Measurements from ENCODE around the gene PUM1. TPM values are rescaled to one million over a fixed set of nuclear protein-coding genes. Genes with fewer than 3 reads are reported as not detected.
"Not testable (repeated sequence)": the region's sequence is repeated elsewhere in the genome, so short reads cannot be mapped to it uniquely, and the experiment has no call there.

PUM1 gene
- polyA plus RNA-seq, 3 donors: 14.3 to 31.0 (median 20.8) TPM

DNA sequence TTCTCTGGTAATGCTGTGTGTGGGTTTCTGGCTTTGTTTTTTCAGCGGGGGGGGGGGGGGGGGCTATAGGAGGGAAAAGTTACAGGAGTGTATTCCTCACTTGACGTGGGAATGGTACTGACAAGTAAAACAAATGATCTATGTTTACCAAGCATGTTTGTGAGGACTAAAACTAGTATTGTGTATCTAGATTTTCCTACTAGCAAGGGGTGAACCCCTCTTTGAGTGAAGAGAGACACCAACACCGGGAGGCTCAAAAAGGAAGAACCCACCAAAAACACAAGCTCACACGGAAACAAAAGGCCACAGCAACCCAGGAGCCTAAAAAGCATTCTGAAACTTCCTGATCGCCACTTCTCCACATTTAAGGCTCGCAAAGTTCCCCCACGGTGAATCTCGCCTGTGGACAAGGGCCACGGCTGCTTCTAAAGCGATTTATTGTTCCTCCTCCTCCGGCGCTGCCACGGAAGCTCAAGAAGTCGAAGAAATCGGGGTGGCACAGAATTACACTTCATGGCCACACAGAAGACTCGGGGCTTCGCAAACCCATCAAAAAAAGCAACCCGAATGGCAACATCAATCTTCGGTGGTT is 703 bp downstream of the PUM1 start:
- WGBS, 3 donors: 0% methylated on average over 19 of the region's 19 CpGs
- peak overlapping the region; percentile 66 for H3K27ac ChIP-seq (ENCODE audit: low read depth, low read length)

DNA sequence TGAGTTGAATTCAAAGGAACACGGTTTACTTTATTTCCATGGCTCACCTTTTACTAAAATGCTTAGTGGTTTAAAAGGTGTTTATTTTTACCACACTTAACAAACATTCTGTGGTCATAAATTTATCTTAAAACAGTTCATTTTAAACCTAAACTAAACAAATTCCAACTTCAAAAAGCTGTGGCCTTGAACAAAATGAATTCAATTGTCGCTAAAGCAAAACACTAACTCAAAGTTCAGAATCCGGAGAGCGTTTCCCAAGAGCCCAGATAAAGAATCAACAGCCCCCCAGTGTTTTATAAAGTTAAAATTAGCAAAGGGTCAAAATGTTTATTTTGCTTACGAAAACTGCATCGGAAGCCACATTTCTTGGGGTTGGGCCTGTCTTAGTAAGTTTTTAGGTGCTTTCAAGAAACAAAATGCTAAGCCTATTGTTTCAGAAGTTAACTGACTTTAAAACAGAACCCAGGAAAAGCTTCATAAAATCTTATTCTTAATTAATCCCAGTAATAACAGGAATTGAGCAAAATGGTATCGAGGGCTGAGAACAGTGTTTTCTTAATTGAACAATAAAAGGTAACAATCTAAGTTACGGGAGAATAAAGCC is 1.3 kb downstream of the PUM1 start:
- WGBS, 3 donors: 0 to 1% (median 1%) methylated on average over 8 of the region's 8 CpGs
- H3K27ac ChIP-seq (ENCODE audit: low read depth, low read length): no peak overlapping the region

DNA sequence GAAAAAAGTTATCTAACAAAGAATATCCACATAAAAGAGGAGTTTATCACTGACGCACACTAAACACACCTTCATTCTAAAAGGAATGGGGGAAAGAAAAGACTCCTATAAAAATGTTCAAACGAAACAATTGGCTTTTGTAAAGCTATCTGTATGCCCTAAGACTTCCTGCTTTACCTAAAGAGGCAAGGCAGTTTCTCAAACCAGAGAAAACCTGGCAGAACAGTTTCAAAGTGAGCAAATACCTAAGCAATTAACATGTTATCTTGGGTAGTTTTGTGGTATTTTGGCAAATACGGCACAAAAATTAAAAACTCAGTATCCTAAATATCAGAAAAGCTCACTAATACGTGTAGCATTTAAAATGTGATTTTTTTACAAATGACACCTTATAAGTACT is 1.9 kb downstream of the PUM1 start:
- WGBS, 3 donors: 5 to 11% (median 9%) methylated on average over 4 of the region's 4 CpGs
- H3K27ac ChIP-seq (ENCODE audit: low read depth, low read length): no peak overlapping the region

- H3K27ac ChIP-seq (ENCODE audit: low read depth, low read length): no peak overlapping the region
- WGBS, 3 donors: 51 to 74% (median 57%) methylated on average over 4 of the region's 4 CpGs
Measured at GRCh38 chr1:31062867-31063380, 2.6 kb downstream of the PUM1 start.

- H3K27ac ChIP-seq (ENCODE audit: low read depth, low read length): not testable (repeated sequence)
- 40 to 76% (median 73%) methylated on average over 14 of the region's 14 CpGs for WGBS, 3 donors
Measured at GRCh38 chr1:31062162-31062866, 3.2 kb downstream of the PUM1 start.

DNA sequence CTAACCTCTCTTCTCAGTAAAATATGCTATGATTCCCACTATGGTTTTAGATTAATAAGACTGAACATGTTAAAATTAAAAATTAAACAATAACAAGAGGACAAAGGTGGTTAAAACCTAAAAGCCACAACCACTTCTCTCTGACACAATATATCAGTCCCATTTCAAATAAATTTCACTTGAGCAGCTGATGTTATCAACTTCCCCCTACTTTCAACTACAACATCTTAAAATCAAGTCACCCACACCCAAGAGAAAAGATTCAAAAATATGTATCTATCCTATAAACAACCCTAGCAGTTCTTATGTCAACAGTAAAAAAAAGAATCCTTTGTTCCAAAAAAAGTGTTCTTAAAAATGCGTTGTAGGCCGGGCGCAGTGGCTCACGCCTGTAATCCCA is 7.5 kb downstream of the PUM1 start:
- no peak overlapping the region for H3K27ac ChIP-seq (ENCODE audit: low read depth, low read length)
- WGBS, 3 donors: 91 to 98% (median 92%) methylated on average over 4 of the region's 4 CpGs

GRCh38 chr1:31055953-31056352 is 9.6 kb downstream of the PUM1 start:
- 96 to 100% (median 97%) methylated on average over 1 of the region's 1 CpG for WGBS, 3 donors
- H3K27ac ChIP-seq (ENCODE audit: low read depth, low read length): no peak overlapping the region

DNA sequence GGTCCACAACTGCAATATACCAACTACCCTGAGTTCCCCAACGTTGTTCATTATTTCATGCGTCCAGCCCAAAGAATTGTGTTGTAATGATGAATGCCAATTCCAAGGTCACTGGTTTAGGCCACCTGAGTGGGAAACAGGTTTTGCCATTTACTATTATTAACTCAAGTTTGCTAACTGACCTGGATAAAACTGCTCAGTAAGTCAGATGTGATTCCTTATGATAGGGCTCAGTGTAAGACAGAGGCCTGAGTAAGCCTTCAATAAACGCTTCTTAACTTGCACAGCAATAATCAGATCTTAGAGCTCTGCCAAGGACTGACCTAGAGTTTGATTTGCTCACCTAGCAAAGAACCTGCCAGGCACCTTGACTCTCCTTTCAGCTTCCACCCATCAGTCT is 10.0 kb downstream of the PUM1 start:
- WGBS, 3 donors: 23 to 60% (median 59%) methylated on average over 3 of the region's 3 CpGs
- H3K27ac ChIP-seq (ENCODE audit: low read depth, low read length): no peak overlapping the region

DNA sequence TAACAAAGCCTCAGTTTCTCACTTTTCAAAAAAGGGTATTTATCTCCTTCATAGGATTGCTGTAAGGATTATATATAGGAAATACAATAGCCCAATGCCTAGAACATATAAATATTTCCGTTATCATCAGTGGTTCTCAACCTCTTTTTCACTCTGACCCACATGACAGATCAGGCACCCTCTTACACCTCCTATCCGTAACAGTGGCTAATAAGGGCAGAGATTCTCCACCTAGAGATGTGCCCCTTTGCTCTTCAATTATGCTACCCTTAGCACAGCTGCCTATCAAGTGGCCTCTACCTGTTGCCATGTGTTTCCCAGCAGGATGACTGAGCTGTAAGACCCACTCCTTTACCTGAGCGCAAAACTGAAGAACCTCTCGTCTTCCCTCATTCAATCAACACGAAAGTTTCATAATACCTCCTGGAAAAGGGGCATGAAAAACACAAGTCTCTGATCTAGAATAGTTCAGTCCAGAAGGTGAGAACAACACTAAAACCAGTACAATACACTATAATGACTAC is 10.5 kb downstream of the PUM1 start:
- 68 to 83% (median 81%) methylated on average over 5 of the region's 5 CpGs for WGBS, 3 donors

GRCh38 chr1:31054349-31054748 is 11.2 kb downstream of the PUM1 start:
- WGBS, 3 donors: 62 to 85% (median 66%) methylated on average over 3 of the region's 3 CpGs
- H3K27ac ChIP-seq (ENCODE audit: low read depth, low read length): no peak overlapping the region

More for the DNA sequence above, 10.5 kb downstream of the PUM1 start:
- no peak overlapping the region for H3K27ac ChIP-seq (ENCODE audit: low read depth, low read length)

DNA sequence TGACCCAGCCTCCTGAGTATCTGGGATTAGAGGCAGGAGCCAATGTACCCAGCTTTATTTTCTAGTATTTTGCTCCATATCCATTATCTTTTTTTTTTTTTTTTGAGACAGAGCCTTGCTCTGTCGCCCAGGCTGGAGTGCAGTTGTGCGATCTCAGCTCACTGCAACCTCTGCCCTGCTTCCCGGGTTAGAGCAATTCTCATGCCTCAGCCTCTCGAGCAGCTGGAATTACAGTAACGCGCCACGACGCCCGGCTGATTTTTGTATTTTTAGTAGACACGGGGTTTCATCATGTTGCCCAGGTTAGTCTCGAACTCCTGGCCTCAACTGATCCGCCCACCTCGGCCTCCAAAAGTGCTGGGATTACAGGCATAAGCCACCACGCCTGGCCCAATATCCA is 12.9 kb downstream of the PUM1 start:
- not testable (repeated sequence) for H3K27ac ChIP-seq (ENCODE audit: low read depth, low read length)
- 45 to 83% (median 61%) methylated on average over 14 of the region's 14 CpGs for WGBS, 3 donors

- WGBS, 3 donors: 42 to 52% (median 45%) methylated on average over 1 of the region's 1 CpG
- no peak overlapping the region for H3K27ac ChIP-seq (ENCODE audit: low read depth, low read length)
Measured at GRCh38 chr1:31051611-31052010, 13.9 kb downstream of the PUM1 start.

GRCh38 chr1:31047507-31047906 is 18.0 kb downstream of the PUM1 start:
- WGBS, 3 donors: 73 to 83% (median 82%) methylated on average over 4 to 5 of the region's 5 CpGs
- not testable (repeated sequence) for H3K27ac ChIP-seq (ENCODE audit: low read depth, low read length)

DNA sequence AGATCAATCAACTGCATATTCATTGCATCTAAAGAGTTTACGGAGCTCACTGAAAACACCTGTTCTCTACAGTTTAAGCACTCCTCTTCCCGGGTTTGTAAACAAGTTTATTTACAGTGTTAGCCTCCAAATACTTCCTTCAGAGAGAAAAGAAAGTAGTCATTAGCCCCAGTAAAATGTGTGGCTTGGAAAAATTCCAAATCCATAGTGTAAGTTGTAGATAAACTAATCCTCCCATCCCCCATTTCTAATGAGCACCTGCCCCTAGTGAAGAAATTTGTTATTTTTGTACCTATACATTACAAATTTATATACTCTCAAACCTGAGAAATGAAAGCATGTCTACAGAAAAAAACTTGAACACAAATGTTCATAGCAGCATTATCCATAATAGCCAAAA is 21.9 kb downstream of the PUM1 start:
- WGBS, 3 donors: 65 to 71% (median 69%) methylated on average over 2 of the region's 2 CpGs
- no peak overlapping the region for H3K27ac ChIP-seq (ENCODE audit: low read depth, low read length)

DNA sequence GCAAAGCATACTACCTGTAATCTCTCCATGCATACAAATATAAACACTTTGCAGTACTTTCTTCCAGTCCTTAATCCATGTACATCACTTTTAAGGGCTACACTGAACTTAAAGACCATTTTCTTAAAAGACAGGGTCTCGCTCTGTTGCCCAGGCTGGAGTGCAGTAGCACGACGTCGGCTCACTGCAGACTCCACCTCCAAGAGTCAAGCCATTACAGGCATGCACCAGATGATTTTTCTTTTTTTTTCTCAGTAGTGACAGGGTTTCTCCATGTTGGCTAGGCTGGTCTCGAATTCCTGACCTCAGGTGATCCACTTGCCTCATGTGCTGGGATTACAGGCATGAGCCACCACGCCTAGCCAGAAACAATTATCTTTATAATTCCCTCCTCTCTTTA is 22.9 kb downstream of the PUM1 start:
- 89 to 97% (median 94%) methylated on average over 6 of the region's 6 CpGs for WGBS, 3 donors

GRCh38 chr1:31041529-31041928 is 24.0 kb downstream of the PUM1 start:
- no peak overlapping the region for H3K27ac ChIP-seq (ENCODE audit: low read depth, low read length)

More for the DNA sequence above, 22.9 kb downstream of the PUM1 start:
- H3K27ac ChIP-seq (ENCODE audit: low read depth, low read length): no peak overlapping the region

DNA sequence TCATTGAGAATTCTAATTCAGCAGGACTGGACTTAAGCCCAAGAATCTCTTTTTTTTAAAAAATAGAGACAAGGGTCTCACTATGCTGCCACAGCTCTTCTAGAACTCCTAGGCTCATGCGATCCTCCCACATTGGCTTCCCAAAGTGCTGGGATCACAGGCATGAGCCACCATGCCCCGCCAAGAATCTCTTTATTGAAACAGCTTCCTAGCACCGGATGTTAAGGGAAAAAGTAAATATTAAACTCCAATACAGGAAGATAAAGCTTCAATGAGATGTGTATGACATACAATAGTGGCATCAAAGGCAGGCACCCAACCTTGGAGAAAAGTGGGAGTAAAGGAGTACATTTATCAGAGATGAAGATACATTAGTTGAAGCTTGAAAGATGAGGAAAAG is 25.5 kb downstream of the PUM1 start:
- WGBS, 3 donors: 44 to 65% (median 52%) methylated on average over 3 of the region's 3 CpGs
- no peak overlapping the region for H3K27ac ChIP-seq (ENCODE audit: low read depth, low read length)

GRCh38 chr1:31038935-31039334 is 26.6 kb downstream of the PUM1 start:
- 58 to 84% (median 71%) methylated on average over 5 of the region's 5 CpGs for WGBS, 3 donors
- H3K27ac ChIP-seq (ENCODE audit: low read depth, low read length): not testable (repeated sequence)

GRCh38 chr1:31038360-31038759 is 27.2 kb downstream of the PUM1 start:
- H3K27ac ChIP-seq (ENCODE audit: low read depth, low read length): no peak overlapping the region
- WGBS, 3 donors: 64 to 79% (median 76%) methylated on average over 5 of the region's 5 CpGs
